Measurements from ENCODE around the gene NF2. TPM values are rescaled to one million over a fixed set of nuclear protein-coding genes. Genes with fewer than 3 reads are reported as not detected.

Gene NF2
- total and polyA plus RNA-seq, 10 of the 15 experiments (the other 5 are each of a cell fraction or from before 2014, with no cell fraction given) = 2.2 to 49.8 (median 22.5) TPM

DNA sequence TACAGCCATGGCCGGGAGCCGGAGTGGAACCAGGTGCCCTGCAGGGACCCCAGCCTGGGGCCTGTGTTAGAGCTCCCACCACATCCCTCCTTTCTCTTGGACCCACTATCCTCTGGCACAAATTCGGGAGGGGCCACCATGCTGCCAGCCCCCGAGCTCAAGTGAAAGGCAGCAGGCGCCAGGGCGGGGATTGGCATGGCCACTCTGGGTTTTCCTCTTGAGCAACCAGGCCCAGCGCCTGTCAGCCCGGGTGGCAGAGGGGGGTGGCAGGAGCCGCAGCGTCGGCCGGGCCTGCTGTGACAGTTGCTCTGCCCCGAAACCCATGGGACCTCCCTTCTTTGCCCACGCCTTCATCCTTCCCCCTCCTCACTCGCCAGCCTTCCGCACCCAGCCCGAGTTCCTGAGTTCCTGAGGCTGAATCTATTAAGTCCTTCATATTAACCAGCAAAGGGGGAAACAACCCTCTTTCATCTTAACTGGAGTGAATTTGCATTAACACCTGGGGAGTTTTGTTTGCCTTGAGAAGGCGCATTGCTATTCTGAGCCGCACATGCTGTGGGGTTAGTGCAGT, 99.6 kb downstream of the NF2 start:
- H3K4me3 ChIP-seq = no peak overlapping the region
- no peak overlapping the region for H3K9ac ChIP-seq (ENCODE audit: control insufficient read depth, insufficient read depth, low read length)
- ChIA-PET RAD21 (ENCODE audit: unreplicated experiment) (interaction anchor here (1.0 kb wide), 1 partner anchor 386 kb away, joined by 3 read pairs; no protein-coding TSS in a partner anchor), CTCF (interaction anchor here (1.2 kb wide), 1 partner anchor 67 kb away, joined by 3 read pairs; no protein-coding TSS in a partner anchor), POLR2A (no interaction called here), SMC1A (ENCODE audit: uncharacterized antibody, unreplicated experiment) (no interaction called here)
- FAIRE-seq (no peak), DNase-seq (ENCODE audit: low read depth, low spot score) (no peak), ATAC-seq (no peak)
- BruUV-seq (replicated peaks) = no TSS peak
- no peaks in the 10 kb centered on the region for H4K20me1 ChIP-seq (ENCODE audit: control insufficient read depth, insufficient read depth)
- no peak overlapping the region for H2AFZ ChIP-seq (ENCODE audit: control insufficient read depth, low read depth, low read length)
- TF ChIP-seq, protein P1, sequence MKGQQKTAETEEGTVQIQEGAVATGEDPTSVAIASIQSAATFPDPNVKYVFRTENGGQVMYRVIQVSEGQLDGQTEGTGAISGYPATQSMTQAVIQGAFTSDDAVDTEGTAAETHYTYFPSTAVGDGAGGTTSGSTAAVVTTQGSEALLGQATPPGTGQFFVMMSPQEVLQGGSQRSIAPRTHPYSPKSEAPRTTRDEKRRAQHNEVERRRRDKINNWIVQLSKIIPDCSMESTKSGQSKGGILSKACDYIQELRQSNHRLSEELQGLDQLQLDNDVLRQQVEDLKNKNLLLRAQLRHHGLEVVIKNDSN (IDR thresholded peaks at IDR 0.05; ENCODE audit: borderline replicate concordance, extremely low read length, insufficient read depth, low read depth, low read length) = no peak
- TF ChIP-seq GATAD2B (conservative IDR thresholded peaks at IDR 0.05; ENCODE audit: low read depth) = no peak
- no peak for TF ChIP-seq NR2C2 (IDR thresholded peaks at IDR 0.05; ENCODE audit: borderline replicate concordance, control insufficient read depth, insufficient read length, low read depth)
- no peak for TF ChIP-seq JUND (IDR thresholded peaks at IDR 0.05; ENCODE audit: low read depth, low read length)
- TF ChIP-seq NR2C1 (IDR thresholded peaks at IDR 0.05) = no peak
- H3K27me3 ChIP-seq (replicated peaks in 1 of 2; ENCODE audit: control insufficient read depth in 2 of 2, insufficient read depth in 2 of 2, low read length in 1 of 2) = no peaks in the 10 kb centered on the region
- in situ Hi-C loops (cut with MboI) = no loop called here
- H3K9me3 ChIP-seq (replicated peaks; ENCODE audit: control insufficient read depth, insufficient read depth, low read length) = no peaks in the 10 kb centered on the region
- H3K27ac ChIP-seq (ENCODE audit: control insufficient read depth, insufficient read depth) = no peak overlapping the region
- intact Hi-C loops (cut with micrococcal nuclease; ENCODE audit: unreplicated experiment) = no loop called here
- no peaks in the 10 kb centered on the region for H3K36me3 ChIP-seq (ENCODE audit: control insufficient read depth in 2 of 2, insufficient read depth in 2 of 2, low read length in 1 of 2)
- 0 out of 2 replicates have a peak, but pooled peaks cover 3% of the 10 kb centered on the region for H3K4me1 ChIP-seq (ENCODE audit: control insufficient read depth, insufficient read depth, low read length)
- H3K4me2 ChIP-seq (ENCODE audit: control insufficient read depth, insufficient read depth) = no peak overlapping the region
- no peaks in the 10 kb centered on the region for H3K79me2 ChIP-seq (ENCODE audit: control insufficient read depth, insufficient read depth, low read length)
- 8% methylated on average over 19 of the region's 19 CpGs for WGBS (ENCODE audit: insufficient coverage, insufficient replicate concordance, low lambda C conversion rate, missing lambda C conversion rate)

DNA sequence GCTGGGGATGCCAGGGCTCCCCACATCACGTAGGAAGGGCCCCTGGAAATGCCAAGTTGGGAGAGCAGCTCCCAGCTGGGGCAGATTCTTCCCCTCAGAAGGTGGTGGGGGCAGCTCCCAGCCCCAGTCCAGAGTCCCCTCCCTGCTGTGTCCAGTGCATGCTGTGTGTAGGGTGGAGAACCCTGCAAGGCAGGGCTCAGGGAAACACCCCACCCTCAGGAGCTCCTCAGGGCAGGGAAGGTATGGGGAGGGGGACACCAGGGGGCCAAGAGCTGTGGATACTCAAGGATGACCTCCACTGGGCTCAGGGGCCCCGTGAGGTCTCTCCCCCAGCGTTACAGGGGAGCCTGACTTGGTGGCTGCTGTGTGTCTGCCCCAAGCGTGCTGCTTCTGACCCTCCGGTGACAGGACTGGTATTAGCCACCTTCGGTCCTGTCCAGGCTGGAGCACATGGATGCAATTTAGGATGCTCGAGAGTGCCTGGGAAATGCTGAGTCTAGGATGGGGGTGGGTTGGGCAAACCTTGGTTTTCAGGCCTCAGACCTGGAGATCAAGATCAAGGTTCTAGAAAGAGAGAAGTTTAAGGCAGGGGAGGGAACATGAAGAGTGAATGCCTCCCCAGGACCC, 100.2 kb downstream of the NF2 start:
- no peak for TF ChIP-seq NR2C2 (IDR thresholded peaks at IDR 0.05; ENCODE audit: borderline replicate concordance, control insufficient read depth, insufficient read length, low read depth)
- TF ChIP-seq, protein P2, sequence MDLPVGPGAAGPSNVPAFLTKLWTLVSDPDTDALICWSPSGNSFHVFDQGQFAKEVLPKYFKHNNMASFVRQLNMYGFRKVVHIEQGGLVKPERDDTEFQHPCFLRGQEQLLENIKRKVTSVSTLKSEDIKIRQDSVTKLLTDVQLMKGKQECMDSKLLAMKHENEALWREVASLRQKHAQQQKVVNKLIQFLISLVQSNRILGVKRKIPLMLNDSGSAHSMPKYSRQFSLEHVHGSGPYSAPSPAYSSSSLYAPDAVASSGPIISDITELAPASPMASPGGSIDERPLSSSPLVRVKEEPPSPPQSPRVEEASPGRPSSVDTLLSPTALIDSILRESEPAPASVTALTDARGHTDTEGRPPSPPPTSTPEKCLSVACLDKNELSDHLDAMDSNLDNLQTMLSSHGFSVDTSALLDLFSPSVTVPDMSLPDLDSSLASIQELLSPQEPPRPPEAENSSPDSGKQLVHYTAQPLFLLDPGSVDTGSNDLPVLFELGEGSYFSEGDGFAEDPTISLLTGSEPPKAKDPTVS (IDR thresholded peaks at IDR 0.05; ENCODE audit: low read depth, low read length) = no peak
- TF ChIP-seq, protein P3, sequence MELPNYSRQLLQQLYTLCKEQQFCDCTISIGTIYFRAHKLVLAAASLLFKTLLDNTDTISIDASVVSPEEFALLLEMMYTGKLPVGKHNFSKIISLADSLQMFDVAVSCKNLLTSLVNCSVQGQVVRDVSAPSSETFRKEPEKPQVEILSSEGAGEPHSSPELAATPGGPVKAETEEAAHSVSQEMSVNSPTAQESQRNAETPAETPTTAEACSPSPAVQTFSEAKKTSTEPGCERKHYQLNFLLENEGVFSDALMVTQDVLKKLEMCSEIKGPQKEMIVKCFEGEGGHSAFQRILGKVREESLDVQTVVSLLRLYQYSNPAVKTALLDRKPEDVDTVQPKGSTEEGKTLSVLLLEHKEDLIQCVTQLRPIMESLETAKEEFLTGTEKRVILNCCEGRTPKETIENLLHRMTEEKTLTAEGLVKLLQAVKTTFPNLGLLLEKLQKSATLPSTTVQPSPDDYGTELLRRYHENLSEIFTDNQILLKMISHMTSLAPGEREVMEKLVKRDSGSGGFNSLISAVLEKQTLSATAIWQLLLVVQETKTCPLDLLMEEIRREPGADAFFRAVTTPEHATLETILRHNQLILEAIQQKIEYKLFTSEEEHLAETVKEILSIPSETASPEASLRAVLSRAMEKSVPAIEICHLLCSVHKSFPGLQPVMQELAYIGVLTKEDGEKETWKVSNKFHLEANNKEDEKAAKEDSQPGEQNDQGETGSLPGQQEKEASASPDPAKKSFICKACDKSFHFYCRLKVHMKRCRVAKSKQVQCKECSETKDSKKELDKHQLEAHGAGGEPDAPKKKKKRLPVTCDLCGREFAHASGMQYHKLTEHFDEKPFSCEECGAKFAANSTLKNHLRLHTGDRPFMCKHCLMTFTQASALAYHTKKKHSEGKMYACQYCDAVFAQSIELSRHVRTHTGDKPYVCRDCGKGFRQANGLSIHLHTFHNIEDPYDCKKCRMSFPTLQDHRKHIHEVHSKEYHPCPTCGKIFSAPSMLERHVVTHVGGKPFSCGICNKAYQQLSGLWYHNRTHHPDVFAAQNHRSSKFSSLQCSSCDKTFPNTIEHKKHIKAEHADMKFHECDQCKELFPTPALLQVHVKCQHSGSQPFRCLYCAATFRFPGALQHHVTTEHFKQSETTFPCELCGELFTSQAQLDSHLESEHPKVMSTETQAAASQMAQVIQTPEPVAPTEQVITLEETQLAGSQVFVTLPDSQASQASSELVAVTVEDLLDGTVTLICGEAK (IDR thresholded peaks at IDR 0.05; ENCODE audit: borderline replicate concordance) = no peak
- TF ChIP-seq EGR1 (IDR thresholded peaks at IDR 0.05; ENCODE audit: borderline replicate concordance in 1 of 2, low read depth in 2 of 2, low read length in 2 of 2) = no peak
- 45% methylated on average over 7 of the region's 7 CpGs for WGBS (ENCODE audit: insufficient coverage, insufficient replicate concordance, low lambda C conversion rate, missing lambda C conversion rate)
- CTCF ChIA-PET = no interaction called here

More for the DNA sequence above, 100.2 kb downstream of the NF2 start:
- DNase-seq (ENCODE audit: low read depth, low spot score) (no peak), FAIRE-seq (no peak), ATAC-seq (no peak)
- Histone ChIP-seq H3K4me1 (ENCODE audit: control insufficient read depth, insufficient read depth, low read length) (0 out of 2 replicates have a peak, but pooled peaks cover 3% of the 10 kb centered on the region), H4K20me1 (ENCODE audit: control insufficient read depth, insufficient read depth) (no peaks in the 10 kb centered on the region), H2AFZ (ENCODE audit: control insufficient read depth, low read depth, low read length) (no peak overlapping the region), H3K4me2 (ENCODE audit: control insufficient read depth, insufficient read depth) (no peak overlapping the region), H3K9me3 (replicated peaks; ENCODE audit: control insufficient read depth, insufficient read depth, low read length) (no peaks in the 10 kb centered on the region), H3K9ac (ENCODE audit: control insufficient read depth, insufficient read depth, low read length) (no peak overlapping the region), H3K27ac (ENCODE audit: control insufficient read depth, insufficient read depth) (no peak overlapping the region), H3K27me3 (replicated peaks in 1 of 2; ENCODE audit: control insufficient read depth in 2 of 2, insufficient read depth in 2 of 2, low read length in 1 of 2) (no peaks in the 10 kb centered on the region), H3K79me2 (ENCODE audit: control insufficient read depth, insufficient read depth, low read length) (no peaks in the 10 kb centered on the region), H3K4me3 (no peak overlapping the region), H3K36me3 (ENCODE audit: control insufficient read depth in 2 of 2, insufficient read depth in 2 of 2, low read length in 1 of 2) (no peaks in the 10 kb centered on the region)
- ChIA-PET SMC1A (ENCODE audit: uncharacterized antibody, unreplicated experiment) (no interaction called here), RAD21 (ENCODE audit: unreplicated experiment) (no interaction called here), POLR2A (no interaction called here)
- BruUV-seq (replicated peaks) = no TSS peak
- in situ Hi-C loops (cut with MboI) = no loop called here
- intact Hi-C loops (cut with micrococcal nuclease; ENCODE audit: unreplicated experiment) = no loop called here

Data from GM12878 (cell line).